ENCODE measurements around the gene LRFN2. TPM values are rescaled to one million over a fixed set of nuclear protein-coding genes. Genes with fewer than 3 reads are reported as not detected.

The LRFN2 gene
- polyA plus RNA-seq, 1 donor from 2014 or later = not detected

DNA sequence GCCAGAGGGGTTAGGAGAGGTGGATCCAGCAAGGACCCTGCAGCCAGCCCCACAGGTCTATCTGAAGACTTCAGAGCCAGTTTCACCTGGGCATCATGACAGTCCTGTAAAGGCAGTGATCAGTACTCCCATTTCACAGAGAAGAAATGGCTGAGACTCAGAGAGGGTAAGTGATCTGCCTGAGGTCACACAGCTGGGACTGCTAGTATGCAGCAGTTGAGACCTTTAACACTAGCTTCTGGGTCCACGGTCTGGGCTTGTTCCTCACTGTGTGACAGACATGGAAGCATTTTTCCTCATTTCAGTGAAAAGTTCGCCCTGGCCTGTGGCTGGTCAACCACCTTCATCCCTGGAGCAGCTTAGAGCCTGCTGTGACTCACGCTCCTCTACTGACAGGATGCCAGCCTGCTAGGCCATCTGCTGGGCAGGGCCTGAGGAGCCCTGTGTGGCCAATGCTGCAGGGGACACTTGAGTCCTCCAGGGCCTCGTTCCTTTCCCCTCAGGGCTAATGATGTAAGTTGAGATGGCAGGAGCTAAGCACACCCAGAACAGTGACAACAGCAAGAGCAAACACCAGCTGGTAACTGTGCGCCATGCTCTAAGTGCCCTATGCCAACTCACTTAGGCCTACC lies 192.0 kb downstream of the LRFN2 start:
- H3K4me3 Mint-ChIP-seq = no peak overlapping the region
- peaks cover 0 to 2% (median 0%) of the 10 kb centered on the region in 3 donors for H3K9me3 Mint-ChIP-seq
- H3K4me1 Mint-ChIP-seq = no peaks in the 10 kb centered on the region
- no peak overlapping the region for H3K27ac Mint-ChIP-seq
- H3K36me3 Mint-ChIP-seq = no peaks in the 10 kb centered on the region
- peaks cover 3% of the 10 kb centered on the region for H3K27me3 Mint-ChIP-seq

DNA sequence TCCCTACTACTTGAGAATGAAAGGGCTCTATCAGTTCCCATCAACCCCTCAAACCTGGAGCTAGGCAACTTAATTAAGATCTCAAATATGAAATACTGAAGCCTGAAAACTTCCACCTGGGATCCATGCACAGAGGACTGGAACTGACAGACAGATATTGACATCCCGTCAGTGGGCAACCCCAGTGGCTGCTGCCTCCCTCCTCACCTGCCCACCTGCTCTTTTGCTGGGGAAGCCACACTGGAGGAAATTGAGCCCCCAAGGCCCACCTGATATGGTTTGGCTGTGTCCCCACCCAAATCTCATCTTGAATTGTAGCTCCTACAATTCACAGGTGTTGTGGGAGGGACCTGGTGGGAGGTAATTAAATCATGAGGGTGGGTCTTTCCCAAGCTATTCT lies 192.8 kb downstream of the LRFN2 start:
- no peaks in the 10 kb centered on the region for H3K4me1 Mint-ChIP-seq
- no peak overlapping the region for H3K4me3 Mint-ChIP-seq
- peaks cover 0 to 2% (median 0%) of the 10 kb centered on the region in 3 donors for H3K9me3 Mint-ChIP-seq
- H3K36me3 Mint-ChIP-seq = no peaks in the 10 kb centered on the region
- H3K27me3 Mint-ChIP-seq = peaks cover 7% of the 10 kb centered on the region
- no peak overlapping the region for H3K27ac Mint-ChIP-seq

DNA sequence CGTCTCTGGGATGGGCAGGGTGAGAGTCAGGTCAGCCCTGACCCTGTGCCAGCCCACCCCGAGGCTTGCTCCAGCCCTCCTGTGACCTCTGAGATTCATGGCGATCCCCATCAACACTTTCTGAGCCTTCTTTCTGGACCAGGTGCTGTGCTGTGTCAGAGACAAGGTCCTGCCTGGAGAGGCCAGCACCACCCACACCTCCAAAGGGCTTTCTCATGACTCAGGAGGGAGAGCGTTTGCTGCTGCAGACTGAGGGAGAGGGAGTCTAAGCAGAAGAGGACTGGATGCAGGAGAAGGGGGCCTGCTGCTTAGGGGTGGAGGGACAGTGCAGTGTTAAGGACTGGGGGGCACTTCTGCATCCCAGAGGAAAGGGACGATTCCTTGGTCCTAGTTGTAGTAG lies 193.5 kb downstream of the LRFN2 start:
- H3K27me3 Mint-ChIP-seq = peaks cover 9% of the 10 kb centered on the region
- no peak overlapping the region for H3K4me3 Mint-ChIP-seq
- no peak overlapping the region for H3K27ac Mint-ChIP-seq
- no peaks in the 10 kb centered on the region for H3K36me3 Mint-ChIP-seq
- H3K9me3 Mint-ChIP-seq = peaks cover 0 to 2% (median 0%) of the 10 kb centered on the region in 3 donors
- no peaks in the 10 kb centered on the region for H3K4me1 Mint-ChIP-seq

DNA sequence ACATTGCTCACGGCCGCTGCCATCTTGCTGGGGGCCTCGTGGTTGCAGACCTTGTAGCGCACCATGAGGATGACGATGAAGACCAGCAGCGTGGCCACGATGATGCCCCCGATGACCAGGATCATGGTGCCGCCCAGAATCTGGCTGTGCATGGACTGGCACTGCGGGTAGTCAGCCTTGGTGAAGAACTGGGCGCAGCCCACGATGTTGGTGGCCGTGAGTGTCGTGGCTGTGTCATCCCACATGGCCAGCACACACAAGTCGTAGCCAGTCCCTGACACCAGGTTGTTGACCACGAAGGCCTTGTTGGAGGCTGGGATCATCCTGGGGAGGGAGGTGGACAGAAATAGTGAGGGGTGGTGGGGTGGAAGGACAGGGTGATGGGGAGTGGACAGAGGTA lies 194.6 kb downstream of the LRFN2 start:
- H3K27ac Mint-ChIP-seq = no peak overlapping the region
- H3K4me1 Mint-ChIP-seq = no peaks in the 10 kb centered on the region
- no peak overlapping the region for H3K4me3 Mint-ChIP-seq

DNA sequence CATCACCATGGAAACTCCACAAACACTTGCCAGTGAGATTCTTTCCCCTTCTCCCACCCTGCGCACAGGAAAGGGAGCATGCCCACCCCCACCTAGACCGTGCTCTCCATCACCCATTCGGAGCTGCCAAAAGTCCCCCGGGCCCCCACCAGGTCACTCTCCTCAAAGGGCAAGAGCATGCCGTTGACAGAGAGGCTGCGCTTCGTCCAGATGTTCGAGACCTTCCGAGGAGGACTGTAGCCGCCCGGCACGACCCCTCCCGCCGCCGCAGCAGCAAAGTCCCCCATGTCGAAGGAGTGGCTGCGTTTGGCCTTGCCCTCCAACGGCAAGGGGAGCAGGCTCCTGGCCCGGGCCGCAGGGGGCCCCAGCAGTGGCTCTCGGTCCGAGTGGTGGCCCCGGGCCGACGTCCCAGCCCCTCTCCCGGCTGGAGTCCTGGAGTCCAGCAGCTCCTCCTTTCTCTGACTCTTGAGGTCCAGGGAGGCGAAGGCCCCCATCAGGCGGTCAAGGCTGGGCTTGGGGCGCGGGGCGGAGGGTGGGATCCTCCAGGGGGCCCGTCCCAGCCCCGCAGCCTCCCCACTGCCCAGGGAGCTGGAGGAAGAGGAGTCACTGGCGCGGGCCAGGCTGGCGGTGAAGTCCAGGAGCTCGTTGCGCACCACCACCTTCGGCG lies 195.2 kb downstream of the LRFN2 start:
- no peaks in the 10 kb centered on the region for H3K36me3 Mint-ChIP-seq
- no peak overlapping the region for H3K27ac Mint-ChIP-seq
- H3K4me1 Mint-ChIP-seq = no peaks in the 10 kb centered on the region
- peaks cover 0 to 2% (median 0%) of the 10 kb centered on the region in 3 donors for H3K9me3 Mint-ChIP-seq
- H3K27me3 Mint-ChIP-seq = peaks cover 10% of the 10 kb centered on the region
- no peak overlapping the region for H3K4me3 Mint-ChIP-seq

More for the DNA sequence above, 194.6 kb downstream of the LRFN2 start:
- peaks cover 0 to 2% (median 0%) of the 10 kb centered on the region in 3 donors for H3K9me3 Mint-ChIP-seq
- H3K27me3 Mint-ChIP-seq = peaks cover 10% of the 10 kb centered on the region
- H3K36me3 Mint-ChIP-seq = no peaks in the 10 kb centered on the region

DNA sequence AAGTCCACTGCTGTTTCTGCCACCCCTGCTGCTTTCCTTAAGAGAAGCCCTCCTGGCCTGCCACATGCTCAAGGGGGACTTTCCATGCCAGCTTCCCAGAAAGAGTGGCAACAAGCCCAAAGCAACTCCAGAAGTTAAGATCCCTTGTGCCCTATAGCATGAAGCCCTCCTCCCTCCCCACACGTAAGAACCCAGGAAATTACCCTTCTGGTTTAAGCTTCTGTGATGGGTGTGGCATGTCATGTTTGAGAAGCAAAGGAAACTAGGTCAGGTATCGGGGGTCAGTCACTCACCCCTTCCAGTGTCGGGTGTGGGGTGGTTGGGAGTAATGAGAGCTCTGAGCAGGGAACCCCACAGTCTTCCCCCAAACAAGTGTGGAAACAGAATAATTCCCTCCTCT lies 196.1 kb downstream of the LRFN2 start:
- H3K27ac Mint-ChIP-seq = no peak overlapping the region
- peaks cover 0 to 2% (median 0%) of the 10 kb centered on the region in 3 donors for H3K9me3 Mint-ChIP-seq
- no peaks in the 10 kb centered on the region for H3K4me1 Mint-ChIP-seq
- H3K4me3 Mint-ChIP-seq = no peak overlapping the region
- H3K27me3 Mint-ChIP-seq = peaks cover 11% of the 10 kb centered on the region
- no peaks in the 10 kb centered on the region for H3K36me3 Mint-ChIP-seq

DNA sequence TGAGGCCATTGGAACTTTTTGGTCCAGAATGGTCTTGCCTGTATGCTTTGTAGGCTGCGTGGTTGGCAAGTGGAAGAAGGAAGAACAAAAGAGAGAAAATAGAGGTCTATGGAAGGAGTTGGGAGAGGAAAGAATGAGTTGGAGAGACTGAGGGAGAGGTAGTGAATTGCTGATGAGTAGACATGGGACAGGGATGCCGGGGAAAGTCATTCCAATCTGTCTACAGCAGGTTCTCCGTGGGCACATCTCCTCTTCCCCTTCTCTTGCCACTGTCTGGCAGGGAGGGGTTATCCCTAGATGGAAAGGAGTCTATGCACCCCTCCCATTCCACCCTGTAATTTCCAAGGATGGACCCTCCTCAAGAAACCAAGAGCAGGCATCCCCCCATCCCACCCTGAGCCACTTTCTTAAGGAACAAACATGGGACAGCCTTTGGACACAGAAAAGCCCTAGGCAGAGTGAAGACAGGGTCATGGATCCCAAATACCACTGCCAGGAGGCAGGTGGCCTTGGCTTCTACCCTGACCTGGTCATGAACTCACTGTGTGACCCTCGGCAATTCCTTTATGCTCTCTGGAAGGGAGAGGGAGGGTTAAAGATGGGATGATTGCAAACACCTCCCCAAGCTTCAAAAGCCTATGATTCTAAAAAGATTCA lies 196.9 kb downstream of the LRFN2 start:
- H3K4me3 Mint-ChIP-seq = peak overlapping the region in 1 of 4 donors; percentile 69
- peaks cover 0 to 4% (median 0%) of the 10 kb centered on the region in 3 donors for H3K9me3 Mint-ChIP-seq
- H3K27ac Mint-ChIP-seq = no peak overlapping the region
- H3K4me1 Mint-ChIP-seq = no peaks in the 10 kb centered on the region
- no peaks in the 10 kb centered on the region for H3K36me3 Mint-ChIP-seq
- H3K27me3 Mint-ChIP-seq = peaks cover 14% of the 10 kb centered on the region

DNA sequence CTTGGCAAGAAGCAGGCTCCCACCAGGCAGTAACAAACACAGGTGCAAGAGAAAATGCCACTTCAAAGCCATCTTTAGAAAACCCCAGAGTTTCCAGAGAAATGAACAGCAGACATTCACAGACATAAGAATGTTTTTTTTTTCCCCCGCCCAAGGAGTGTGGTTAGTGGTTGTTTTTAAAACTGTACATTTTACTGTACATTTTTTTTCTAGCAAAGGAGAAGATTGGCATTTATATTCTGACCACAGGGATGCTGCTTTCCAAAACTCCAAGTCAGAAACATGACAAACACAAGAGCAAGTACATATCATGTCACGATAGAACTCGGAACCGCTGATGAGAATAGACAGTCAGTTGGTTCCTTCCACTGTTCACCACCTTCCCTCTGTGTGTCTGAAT lies 197.9 kb downstream of the LRFN2 start:
- Mint-ChIP-seq H3K4me3 (no peak overlapping the region), H3K9me3 (peaks cover 0 to 2% (median 0%) of the 10 kb centered on the region in 3 donors), H3K36me3 (no peaks in the 10 kb centered on the region), H3K27me3 (peaks cover 17% of the 10 kb centered on the region), H3K27ac (no peak overlapping the region), H3K4me1 (no peaks in the 10 kb centered on the region)

DNA sequence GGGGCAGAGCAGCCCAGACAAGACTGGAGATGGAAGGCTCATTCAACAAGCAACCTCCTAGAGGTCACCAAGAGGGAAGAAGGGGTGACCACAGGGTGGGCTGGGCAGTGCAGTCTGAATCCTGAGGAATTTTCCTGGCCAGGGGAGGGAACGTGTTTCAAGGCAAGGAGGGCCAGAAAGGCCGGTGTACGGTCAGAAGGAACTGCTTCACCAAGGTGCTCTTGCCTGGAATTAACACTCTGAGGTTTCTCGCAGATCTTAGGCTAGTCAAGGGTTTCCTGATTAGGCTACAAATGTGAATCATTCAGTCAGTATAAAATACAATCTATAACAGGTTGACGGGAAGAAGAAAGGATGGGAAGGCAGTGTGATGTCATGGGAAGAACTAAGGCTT lies 199.3 kb downstream of the LRFN2 start:
- H3K4me3 Mint-ChIP-seq = no peak overlapping the region
- no peaks in the 10 kb centered on the region for H3K36me3 Mint-ChIP-seq
- H3K9me3 Mint-ChIP-seq = peaks cover 0 to 2% (median 0%) of the 10 kb centered on the region in 3 donors
- H3K27ac Mint-ChIP-seq = no peak overlapping the region
- peaks cover 17% of the 10 kb centered on the region for H3K27me3 Mint-ChIP-seq
- H3K4me1 Mint-ChIP-seq = no peaks in the 10 kb centered on the region

DNA sequence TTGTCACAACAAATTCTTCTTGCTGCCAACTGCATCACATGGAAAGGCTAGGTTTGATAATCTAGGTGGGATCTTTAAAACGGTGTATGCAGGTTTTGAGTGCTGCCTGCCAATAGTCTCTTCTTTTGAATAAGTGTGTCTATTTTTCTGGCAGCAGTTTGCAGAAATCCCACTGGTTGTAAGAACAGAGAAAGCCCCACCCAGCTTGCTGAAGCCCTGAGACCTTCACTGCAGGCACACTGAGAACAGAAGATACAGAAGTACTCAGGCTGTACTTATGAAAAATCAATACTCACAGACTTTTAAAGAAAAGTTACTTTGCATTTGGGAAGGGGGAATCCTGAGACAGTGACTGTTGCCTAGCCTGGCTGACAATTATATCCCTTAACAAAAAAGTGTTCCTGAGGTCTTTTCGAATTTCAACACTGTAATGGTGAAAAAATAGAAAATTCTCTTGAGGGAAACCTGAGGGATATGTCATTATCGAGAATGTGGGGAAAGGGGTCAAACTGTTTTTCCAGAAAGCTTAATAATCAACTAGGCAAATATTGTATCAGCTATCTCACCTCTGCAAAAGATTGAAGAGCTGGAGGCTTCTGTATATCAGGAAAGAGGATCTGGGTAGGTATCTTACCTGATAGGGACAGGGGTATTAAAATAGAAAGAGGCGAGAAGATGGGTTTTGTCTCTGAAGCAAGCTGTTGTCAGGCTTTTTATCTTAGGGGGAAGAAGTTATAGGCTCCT lies 199.9 kb downstream of the LRFN2 start:
- no peak overlapping the region for H3K27ac Mint-ChIP-seq
- H3K9me3 Mint-ChIP-seq = peaks cover 0 to 2% (median 0%) of the 10 kb centered on the region in 3 donors
- H3K4me3 Mint-ChIP-seq = no peak overlapping the region
- H3K27me3 Mint-ChIP-seq = peaks cover 17% of the 10 kb centered on the region
- no peaks in the 10 kb centered on the region for H3K4me1 Mint-ChIP-seq
- H3K36me3 Mint-ChIP-seq = no peaks in the 10 kb centered on the region

DNA sequence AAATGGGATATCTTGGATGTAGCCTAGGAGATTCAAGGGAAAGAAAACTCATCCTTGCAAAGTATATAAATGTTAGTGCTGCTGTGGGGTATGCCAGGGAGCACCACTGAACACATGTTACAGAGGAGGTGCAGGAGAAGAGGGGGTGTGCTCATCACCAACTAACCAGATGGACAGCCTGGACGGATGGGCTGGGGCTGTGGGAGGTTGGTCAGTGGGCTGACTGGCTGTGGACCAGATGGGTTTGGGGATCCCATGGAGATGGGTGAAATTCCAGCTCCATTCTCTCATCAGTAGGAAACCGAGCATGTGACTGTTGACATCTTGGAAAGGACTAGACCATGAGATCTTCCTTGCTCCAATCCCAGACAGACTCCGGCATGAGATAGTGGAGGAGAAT lies 201.0 kb downstream of the LRFN2 start:
- Mint-ChIP-seq H3K4me1 (no peaks in the 10 kb centered on the region), H3K9me3 (peaks cover 0 to 2% (median 0%) of the 10 kb centered on the region in 3 donors), H3K36me3 (no peaks in the 10 kb centered on the region), H3K27ac (peak overlapping the region in 1 of 3 donors; percentile 40), H3K4me3 (no peak overlapping the region), H3K27me3 (peaks cover 15% of the 10 kb centered on the region)

DNA sequence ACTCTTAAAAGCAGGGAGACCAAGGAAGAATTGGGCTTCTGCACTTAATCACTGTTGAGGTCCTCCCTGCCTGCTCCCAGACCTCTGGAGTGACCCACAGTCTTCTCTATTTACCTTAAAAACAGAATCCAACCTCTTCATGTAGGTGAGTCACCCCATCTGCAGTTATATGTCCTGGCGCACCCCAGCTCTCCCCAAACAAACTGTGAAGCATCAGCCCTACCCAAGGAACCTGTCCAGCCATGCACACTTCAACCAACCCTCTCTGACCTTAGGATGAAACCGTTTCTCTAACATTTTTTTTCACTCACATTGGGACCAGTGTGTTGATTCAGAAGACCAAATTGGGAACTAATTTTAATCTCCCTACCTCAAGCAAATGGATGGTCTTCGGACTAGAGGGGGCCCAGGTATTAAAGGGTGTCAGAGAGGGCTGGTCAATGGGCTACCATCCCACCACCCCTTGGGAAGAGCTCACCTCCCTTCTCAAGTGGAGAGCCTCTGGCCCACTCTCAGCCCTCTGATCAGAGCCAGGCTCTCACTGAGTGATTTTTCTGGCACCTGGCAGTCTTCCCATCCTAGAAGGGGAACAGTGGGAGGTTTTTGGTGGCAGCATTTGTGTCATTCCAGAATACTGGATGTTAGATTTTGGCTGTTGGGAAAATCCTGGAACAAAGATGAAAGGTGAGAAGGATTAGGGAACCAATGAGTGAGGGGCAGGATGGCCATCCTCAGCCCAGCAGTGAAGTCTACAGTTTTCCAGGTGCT lies 203.6 kb downstream of the LRFN2 start:
- Mint-ChIP-seq H3K4me1 (peaks cover 0 to 1% (median 0%) of the 10 kb centered on the region in 3 donors), H3K36me3 (no peaks in the 10 kb centered on the region), H3K27ac (no peak overlapping the region), H3K4me3 (no peak overlapping the region), H3K9me3 (peaks cover 0 to 2% (median 0%) of the 10 kb centered on the region in 3 donors), H3K27me3 (peaks cover 8% of the 10 kb centered on the region)

DNA sequence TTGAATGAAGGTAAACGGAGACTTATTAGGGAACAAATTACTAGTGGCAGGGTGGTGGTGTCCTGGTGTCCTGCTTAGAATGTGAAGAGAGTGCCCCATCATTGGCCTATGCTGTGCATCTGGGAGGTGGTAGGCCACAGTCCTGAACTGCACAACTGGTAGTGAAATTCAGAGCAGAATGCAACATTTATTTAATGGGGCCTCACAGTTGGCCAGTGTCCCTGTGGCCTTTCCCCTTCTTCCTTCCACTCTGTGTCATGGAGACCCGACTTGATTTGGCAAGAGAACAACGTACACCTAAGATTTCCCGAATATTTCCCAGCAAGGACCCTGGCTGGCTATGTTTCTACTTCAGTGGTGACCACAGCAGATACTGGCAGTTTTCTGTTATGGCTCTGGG lies 206.9 kb downstream of the LRFN2 start:
- Mint-ChIP-seq H3K9me3 (no peaks in the 10 kb centered on the region), H3K36me3 (no peaks in the 10 kb centered on the region), H3K27me3 (peaks cover 4% of the 10 kb centered on the region), H3K4me1 (peaks cover 0 to 1% (median 0%) of the 10 kb centered on the region in 3 donors), H3K4me3 (no peak overlapping the region), H3K27ac (no peak overlapping the region)

DNA sequence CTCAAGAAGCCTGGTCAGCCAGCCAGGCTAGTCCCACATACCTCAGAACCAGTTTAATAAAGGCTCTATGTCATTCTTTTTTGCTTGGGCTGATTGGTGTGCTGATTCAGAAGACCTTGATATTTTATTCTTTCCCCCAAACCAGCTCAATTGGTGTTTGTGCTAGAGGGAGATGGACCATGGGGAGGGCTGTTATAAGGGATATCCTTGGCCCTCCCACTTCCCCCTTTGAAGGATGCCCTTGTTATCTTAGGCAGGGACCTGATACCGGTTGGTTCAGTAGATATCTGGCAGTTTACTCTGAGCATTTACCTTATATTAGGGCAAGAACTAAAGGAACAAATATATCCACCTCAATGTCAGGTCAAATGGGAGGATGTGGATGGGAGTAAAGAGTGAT lies 207.4 kb downstream of the LRFN2 start:
- Mint-ChIP-seq H3K27ac (no peak overlapping the region), H3K9me3 (no peaks in the 10 kb centered on the region), H3K27me3 (peaks cover 3% of the 10 kb centered on the region), H3K36me3 (no peaks in the 10 kb centered on the region), H3K4me1 (peaks cover 0 to 1% (median 0%) of the 10 kb centered on the region in 3 donors), H3K4me3 (no peak overlapping the region)

All from IgD-negative memory B cell (primary cell).